Muscle layer of colon (tissue), 2 donors: ENCODE data around the gene PCDHA9.
"Not testable (repeated sequence)": the region's sequence is repeated elsewhere in the genome, so short reads cannot be mapped to it uniquely, and the experiment has no call there.

Experiments used
- H3K27ac ChIP-seq: one replicate; pipeline ENCODE4 v1.7.0; 2013; ENCODE audit warnings: low read depth, mild to moderate bottlenecking, low read length, moderate library complexity
- H3K27me3 ChIP-seq, 2 donors: one replicate each; pipeline ENCODE4 v1.7.0; 2013; ENCODE audit warnings: low read length in 2 of 2, mild to moderate bottlenecking in 2 of 2; ENCODE audit not compliant: insufficient read depth in 2 of 2, control insufficient read depth in 1 of 2
- H3K36me3 ChIP-seq: one replicate; pipeline ENCODE4 v1.7.0; 2013; ENCODE audit warnings: mild to moderate bottlenecking, low read length; ENCODE audit not compliant: insufficient read depth
- H3K4me1 ChIP-seq: one replicate; pipeline ENCODE4 v1.7.0; 2013; ENCODE audit warnings: mild to moderate bottlenecking, low read length; ENCODE audit not compliant: insufficient read depth
- H3K4me3 ChIP-seq, 2 donors: one replicate each; pipeline ENCODE4 v1.7.0; 2013; ENCODE audit warnings: low read length in 2 of 2, low read depth in 1 of 2, mild to moderate bottlenecking in 1 of 2, moderate library complexity in 1 of 2
- H3K9ac ChIP-seq: one replicate; pipeline ENCODE4 v1.7.0; 2013; ENCODE audit warnings: low read length
- H3K9me3 ChIP-seq: one replicate; pipeline ENCODE4 v1.7.0; 2013; ENCODE audit warnings: mild to moderate bottlenecking, low read length
- donor health status: abdominal sarcoma.
- donor health status: Adenocarcinoma of cecum.

PCDHA9 gene

GRCh38 chr5:140842798-140843733 lies 5.1 kb upstream of the PCDHA9 start:
- Histone ChIP-seq H3K9ac (no peak overlapping the region), H3K9me3 (no peaks in the 10 kb centered on the region), H3K4me1 (no peaks in the 10 kb centered on the region), H3K4me3 (no peak overlapping the region), H3K36me3 (no peaks in the 10 kb centered on the region), H3K27me3 (no peaks in the 10 kb centered on the region), H3K27ac (no peak overlapping the region)

- H3K27me3 ChIP-seq, H3K36me3 ChIP-seq, H3K4me3 ChIP-seq, H3K4me1 ChIP-seq, H3K27ac ChIP-seq, H3K9me3 ChIP-seq, H3K9ac ChIP-seq: not testable (repeated sequence)
These were observed 1.9 kb downstream of the PCDHA9 start for GRCh38 chr5:140849831-140850634.

- Histone ChIP-seq H3K9ac (no peak within 1 kb of the TSS), H3K4me1 (no peaks in the 10 kb centered on the region), H3K36me3 (no peaks in the 10 kb centered on the region), H3K27ac (no peak within 1 kb of the TSS), H3K4me3 (no peak within 1 kb of the TSS), H3K9me3 (peaks cover 4% of the 10 kb centered on the region), H3K27me3 (no peaks in the 10 kb centered on the region)
These were observed 7.8 kb downstream of the PCDHA9 start, which contains the start of gene PCDHA10 for GRCh38 chr5:140855772-140856674. Gene PCDHA10, plus strand, starts transcription at chr5:140855897. Its CDS starts 152 bp downstream, at chr5:140856049.

- Histone ChIP-seq H3K27me3 (no peaks in the 10 kb centered on the region), H3K4me3 (no peak overlapping the region), H3K9ac (no peak overlapping the region)
These were observed 9.2 kb downstream of the PCDHA9 start for GRCh38 chr5:140857177-140857986.

GRCh38 chr5:140857987-140858240 lies 9.7 kb downstream of the PCDHA9 start:
- H3K36me3 ChIP-seq = no peaks in the 10 kb centered on the region
- no peaks in the 10 kb centered on the region for H3K27me3 ChIP-seq
- no peak overlapping the region for H3K27ac ChIP-seq
- no peak overlapping the region for H3K4me3 ChIP-seq
- no peaks in the 10 kb centered on the region for H3K4me1 ChIP-seq
- H3K9me3 ChIP-seq = peaks cover 4% of the 10 kb centered on the region
- no peak overlapping the region for H3K9ac ChIP-seq

More at GRCh38 chr5:140857177-140857986, 9.2 kb downstream of the PCDHA9 start:
- Histone ChIP-seq H3K9me3 (peaks cover 4% of the 10 kb centered on the region), H3K4me1 (no peaks in the 10 kb centered on the region), H3K36me3 (no peaks in the 10 kb centered on the region), H3K27ac (no peak overlapping the region)

GRCh38 chr5:140862441-140863295 lies 14.5 kb downstream of the PCDHA9 start:
- H3K27ac ChIP-seq = no peak overlapping the region
- no peaks in the 10 kb centered on the region for H3K4me1 ChIP-seq
- H3K9ac ChIP-seq = no peak overlapping the region
- no peaks in the 10 kb centered on the region for H3K36me3 ChIP-seq
- H3K9me3 ChIP-seq = peaks cover 4% of the 10 kb centered on the region
- no peak overlapping the region for H3K4me3 ChIP-seq
- no peaks in the 10 kb centered on the region for H3K27me3 ChIP-seq

GRCh38 chr5:140868721-140869554 lies 20.8 kb downstream of the PCDHA9 start, which contains the start of gene PCDHA11:
Gene PCDHA11, plus strand, starts transcription at chr5:140868957. Its CDS starts 147 bp downstream, at chr5:140869104.
- Histone ChIP-seq H3K36me3 (no peaks in the 10 kb centered on the region), H3K4me3 (no peak within 1 kb of the TSS), H3K27me3 (peaks cover 0 to 7% of the 10 kb centered on the region in 2 donors), H3K9ac (no peak within 1 kb of the TSS), H3K27ac (no peak within 1 kb of the TSS), H3K4me1 (no peaks in the 10 kb centered on the region), H3K9me3 (no peaks in the 10 kb centered on the region)

GRCh38 chr5:140869555-140869886 lies 21.3 kb downstream of the PCDHA9 start:
- no peaks in the 10 kb centered on the region for H3K4me1 ChIP-seq
- no peaks in the 10 kb centered on the region for H3K36me3 ChIP-seq
- no peak overlapping the region for H3K4me3 ChIP-seq
- H3K9me3 ChIP-seq = no peaks in the 10 kb centered on the region
- no peak overlapping the region for H3K9ac ChIP-seq
- no peak overlapping the region for H3K27ac ChIP-seq
- H3K27me3 ChIP-seq = peaks cover 0 to 7% of the 10 kb centered on the region in 2 donors

GRCh38 chr5:140870221-140871201 lies 22.3 kb downstream of the PCDHA9 start:
- no peaks in the 10 kb centered on the region for H3K4me1 ChIP-seq
- H3K36me3 ChIP-seq = no peaks in the 10 kb centered on the region
- H3K27ac ChIP-seq = no peak overlapping the region
- peaks cover 0 to 7% of the 10 kb centered on the region in 2 donors for H3K27me3 ChIP-seq
- H3K4me3 ChIP-seq = no peak overlapping the region
- no peaks in the 10 kb centered on the region for H3K9me3 ChIP-seq
- no peak overlapping the region for H3K9ac ChIP-seq
